ENCODE results near the gene ATG4B. TPM values are rescaled to one million over a fixed set of nuclear protein-coding genes. Genes with fewer than 3 reads are reported as not detected.

Gene ATG4B
- total RNA-seq, 1 donor from 2014 or later: 135 TPM

GRCh38 chr2:241597561-241597960 is 39.9 kb upstream of the ATG4B start:
- H3K27me3 Mint-ChIP-seq (ENCODE audit: low read depth): no peaks in the 10 kb centered on the region
- H3K4me1 Mint-ChIP-seq: no peaks in the 10 kb centered on the region
- H3K4me3 Mint-ChIP-seq: no peak overlapping the region
- DNase-seq (ENCODE audit: low spot score in 2 of 2, unreplicated experiment in 2 of 2): no peak
- no peaks in the 10 kb centered on the region for H3K9me3 Mint-ChIP-seq
- TF ChIP-seq CTCF (IDR thresholded peaks at IDR 0.05; ENCODE audit: unreplicated experiment): no peak
- H3K27ac Mint-ChIP-seq: no peak overlapping the region
- peaks cover 34% of the 10 kb centered on the region for H3K36me3 Mint-ChIP-seq

GRCh38 chr2:241598061-241598460 is 39.4 kb upstream of the ATG4B start:
- H3K36me3 Mint-ChIP-seq: peaks cover 34% of the 10 kb centered on the region
- H3K9me3 Mint-ChIP-seq: no peaks in the 10 kb centered on the region
- no peaks in the 10 kb centered on the region for H3K4me1 Mint-ChIP-seq
- no peaks in the 10 kb centered on the region for H3K27me3 Mint-ChIP-seq (ENCODE audit: low read depth)
- no peak for DNase-seq (ENCODE audit: low spot score in 2 of 2, unreplicated experiment in 2 of 2)
- TF ChIP-seq CTCF (IDR thresholded peaks at IDR 0.05; ENCODE audit: unreplicated experiment): no peak
- no peak overlapping the region for H3K27ac Mint-ChIP-seq
- H3K4me3 Mint-ChIP-seq: no peak overlapping the region

DNA sequence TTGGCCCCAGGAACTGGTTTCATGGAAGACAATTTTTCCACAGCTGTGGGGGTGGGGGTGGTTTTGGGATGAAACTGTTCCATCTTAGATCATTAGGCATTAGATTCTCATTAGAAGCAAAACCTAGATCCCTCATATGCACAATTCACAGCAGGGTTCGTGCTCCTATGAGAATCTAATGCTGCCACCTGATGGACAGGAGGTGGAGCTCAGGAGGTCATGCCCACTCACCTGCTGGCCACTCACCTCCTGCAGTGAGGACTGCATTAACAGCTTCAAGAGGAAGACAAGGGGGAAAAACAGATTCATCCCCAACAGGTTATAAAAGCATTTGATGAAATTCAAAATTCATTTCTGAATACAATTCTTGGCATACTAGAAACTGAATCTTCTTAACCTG is 39.0 kb upstream of the ATG4B start:
- H3K36me3 Mint-ChIP-seq: peaks cover 35% of the 10 kb centered on the region

DNA sequence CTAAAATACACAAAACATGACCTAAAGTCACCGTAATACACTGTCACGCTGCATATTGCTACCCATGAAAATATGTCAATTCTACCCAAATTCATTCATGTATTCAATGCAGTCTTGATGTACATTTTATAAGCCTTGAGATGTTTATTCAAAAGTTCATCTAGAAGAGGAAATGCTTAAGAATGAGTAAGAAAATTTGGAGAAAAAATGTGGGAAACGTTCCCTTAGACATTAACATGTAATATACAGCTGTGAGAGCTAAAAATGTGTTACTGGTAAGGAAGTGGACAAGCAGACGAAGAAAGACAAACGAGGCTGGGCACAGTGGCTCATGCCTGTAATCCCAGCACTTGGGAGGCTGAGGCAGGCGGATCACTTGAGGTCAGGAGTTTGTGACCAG is 37.9 kb upstream of the ATG4B start:
- Mint-ChIP-seq H3K36me3 (peaks cover 33% of the 10 kb centered on the region), H3K4me1 (no peaks in the 10 kb centered on the region), H3K27me3 (ENCODE audit: low read depth) (no peaks in the 10 kb centered on the region), H3K27ac (no peak overlapping the region), H3K9me3 (no peaks in the 10 kb centered on the region), H3K4me3 (no peak overlapping the region)
- no peak for DNase-seq (ENCODE audit: low spot score in 2 of 2, unreplicated experiment in 2 of 2)
- TF ChIP-seq CTCF (IDR thresholded peaks at IDR 0.05; ENCODE audit: unreplicated experiment): no peak

More for the DNA sequence above, 39.0 kb upstream of the ATG4B start:
- Mint-ChIP-seq H3K4me3 (no peak overlapping the region), H3K9me3 (no peaks in the 10 kb centered on the region), H3K27ac (no peak overlapping the region), H3K27me3 (ENCODE audit: low read depth) (no peaks in the 10 kb centered on the region), H3K4me1 (no peaks in the 10 kb centered on the region)
- no peak for DNase-seq (ENCODE audit: low spot score in 2 of 2, unreplicated experiment in 2 of 2)
- no peak for TF ChIP-seq CTCF (IDR thresholded peaks at IDR 0.05; ENCODE audit: unreplicated experiment)

DNA sequence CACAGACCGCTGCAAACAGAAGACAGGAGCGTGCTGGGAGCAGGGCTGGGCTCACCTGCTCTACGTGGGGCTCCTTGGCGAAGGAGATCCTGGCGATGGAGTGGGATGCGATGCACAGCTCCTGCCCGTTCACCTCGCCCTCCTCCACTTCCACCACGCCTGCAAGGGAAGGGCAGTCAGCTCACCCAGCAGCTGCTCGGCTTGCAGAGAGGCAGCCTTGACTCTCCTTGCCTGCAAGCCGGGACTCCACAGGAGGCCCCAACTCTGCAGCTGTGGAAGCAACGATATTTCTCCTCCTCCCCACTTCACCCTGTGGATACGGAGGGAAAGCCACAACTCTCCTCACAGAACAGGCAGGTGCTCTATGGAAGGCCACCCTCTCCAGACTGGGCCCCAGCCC is 35.7 kb upstream of the ATG4B start:
- no peak overlapping the region for H3K27ac Mint-ChIP-seq
- H3K27me3 Mint-ChIP-seq (ENCODE audit: low read depth): no peaks in the 10 kb centered on the region
- TF ChIP-seq CTCF (IDR thresholded peaks at IDR 0.05; ENCODE audit: unreplicated experiment): no peak
- H3K9me3 Mint-ChIP-seq: no peaks in the 10 kb centered on the region
- no peak overlapping the region for H3K4me3 Mint-ChIP-seq
- H3K36me3 Mint-ChIP-seq: peaks cover 38% of the 10 kb centered on the region
- no peak for DNase-seq (ENCODE audit: low spot score in 2 of 2, unreplicated experiment in 2 of 2)
- no peaks in the 10 kb centered on the region for H3K4me1 Mint-ChIP-seq

DNA sequence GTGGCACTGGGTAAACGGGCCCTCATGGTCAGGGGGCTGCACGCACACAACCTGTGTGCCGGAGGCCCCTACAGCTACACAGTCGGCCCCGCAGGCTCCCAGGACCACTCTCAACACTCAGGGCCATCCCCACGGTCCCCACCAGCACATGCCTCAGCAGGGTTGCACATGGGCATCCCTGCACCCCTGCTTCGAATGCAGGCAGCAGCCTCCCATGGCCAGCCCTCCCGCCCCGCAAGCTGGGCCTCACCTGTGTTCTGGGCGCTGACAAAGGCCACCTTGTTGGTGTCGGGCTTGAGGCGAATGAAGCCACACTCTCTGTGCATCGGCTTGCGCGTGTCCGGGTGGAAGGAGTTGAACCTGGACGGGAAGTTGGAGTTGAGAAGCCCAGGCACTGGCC is 34.8 kb upstream of the ATG4B start:
- Mint-ChIP-seq H3K4me3 (no peak overlapping the region), H3K27ac (no peak overlapping the region), H3K4me1 (no peaks in the 10 kb centered on the region), H3K27me3 (ENCODE audit: low read depth) (no peaks in the 10 kb centered on the region), H3K36me3 (peaks cover 32% of the 10 kb centered on the region), H3K9me3 (no peaks in the 10 kb centered on the region)
- no peak for DNase-seq (ENCODE audit: low spot score in 2 of 2, unreplicated experiment in 2 of 2)
- no peak for TF ChIP-seq CTCF (IDR thresholded peaks at IDR 0.05; ENCODE audit: unreplicated experiment)
